GM18511 (cell line): Measurements from ENCODE around the gene PLEKHM1.

Experiments
- ATAC-seq: cut with Tn5 transposase; IDR thresholded peaks from one replicate; pipeline ENCODE4 v1.9.1; 2021; ENCODE audit warnings: mild to moderate bottlenecking, moderate library complexity; ENCODE audit not compliant: unreplicated experiment

PLEKHM1 gene

DNA sequence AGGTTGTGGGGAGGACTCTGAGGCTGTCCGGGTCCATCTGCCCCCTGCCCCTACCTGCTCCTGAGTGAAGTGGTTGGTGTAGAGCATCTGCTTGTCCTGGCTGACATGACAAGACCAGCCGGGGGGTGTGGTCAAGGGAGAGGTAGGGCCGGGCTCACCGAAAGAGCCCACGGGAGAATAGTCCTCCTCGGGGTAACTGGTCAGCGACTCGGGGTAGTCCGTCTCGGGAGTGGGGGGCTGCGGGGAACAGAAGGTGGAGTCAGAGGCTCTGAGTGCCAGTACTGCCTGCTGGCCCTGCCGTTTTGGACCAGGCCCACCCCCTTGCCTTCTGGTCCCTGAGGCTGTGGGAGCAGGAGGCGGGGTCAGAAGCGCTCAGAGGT, 85.7 kb downstream of the PLEKHM1 start:
- no peak for ATAC-seq

DNA sequence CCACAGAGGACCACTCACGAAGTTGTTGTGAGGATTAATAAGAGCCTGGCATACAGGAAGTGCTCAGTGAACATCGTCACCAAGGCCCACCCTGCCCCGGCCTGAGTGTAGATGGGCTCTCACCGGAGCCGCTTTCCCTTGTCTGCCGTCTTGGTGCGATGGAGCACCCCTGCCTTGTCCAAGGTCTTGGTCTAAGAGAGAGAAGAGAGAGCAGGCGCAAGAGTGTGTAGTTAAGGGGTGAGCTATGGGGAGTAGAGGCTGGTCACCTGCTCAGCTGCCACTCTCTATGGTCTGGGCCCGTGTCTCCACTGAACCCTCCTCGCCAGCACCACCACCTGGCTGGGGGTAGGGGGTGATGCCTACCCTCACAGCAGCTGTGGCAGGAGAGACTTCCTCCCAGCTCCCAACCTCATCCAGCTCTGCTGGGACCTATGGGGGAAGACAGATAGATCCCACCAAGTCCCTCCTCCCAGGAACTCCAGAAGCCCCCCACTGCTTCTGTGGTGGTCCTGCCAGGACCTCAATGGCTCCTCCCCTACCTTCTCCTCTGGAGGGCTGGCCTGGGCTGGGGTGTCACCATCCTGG, 86.5 kb downstream of the PLEKHM1 start:
- ATAC-seq = no peak

DNA sequence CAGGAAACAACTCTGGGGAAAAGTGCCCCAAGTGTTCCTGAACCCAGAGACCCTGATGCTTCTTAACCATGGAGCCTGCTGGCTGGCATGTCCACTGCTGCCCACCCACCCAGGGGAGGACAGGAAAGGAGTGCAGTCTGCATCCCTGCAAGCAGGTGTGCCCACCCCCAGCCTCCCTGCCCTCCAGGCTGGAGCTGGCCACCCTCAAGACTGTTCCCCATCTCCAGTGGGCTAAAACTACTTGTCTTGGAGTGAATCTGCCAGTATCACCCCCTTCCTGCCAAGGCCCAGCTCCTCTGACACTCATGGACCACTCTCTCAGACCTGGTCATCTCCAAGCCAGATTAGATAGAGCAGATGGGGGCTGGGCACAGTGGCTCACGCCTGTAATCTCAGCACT, 87.6 kb downstream of the PLEKHM1 start:
- ATAC-seq = no peak

DNA sequence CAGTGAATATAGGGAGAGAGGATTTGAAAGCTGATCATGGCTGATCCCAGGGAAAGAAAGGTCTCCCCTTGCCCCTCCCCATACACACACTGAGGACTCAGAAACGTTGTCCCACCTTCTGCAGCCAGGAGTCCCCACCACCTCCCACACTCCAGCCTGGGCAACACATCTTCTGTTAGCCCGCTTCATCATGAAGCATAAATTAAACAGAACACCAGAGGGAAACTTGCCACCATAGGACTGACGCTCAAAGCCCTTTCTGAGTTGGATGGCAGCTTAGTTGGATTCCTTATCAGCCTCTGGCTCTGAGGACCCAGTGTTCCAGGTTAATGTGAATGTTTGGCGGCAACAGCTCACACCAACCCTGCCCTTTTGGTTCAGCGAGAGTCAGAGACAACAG, 91.7 kb downstream of the PLEKHM1 start:
- ATAC-seq = no peak

DNA sequence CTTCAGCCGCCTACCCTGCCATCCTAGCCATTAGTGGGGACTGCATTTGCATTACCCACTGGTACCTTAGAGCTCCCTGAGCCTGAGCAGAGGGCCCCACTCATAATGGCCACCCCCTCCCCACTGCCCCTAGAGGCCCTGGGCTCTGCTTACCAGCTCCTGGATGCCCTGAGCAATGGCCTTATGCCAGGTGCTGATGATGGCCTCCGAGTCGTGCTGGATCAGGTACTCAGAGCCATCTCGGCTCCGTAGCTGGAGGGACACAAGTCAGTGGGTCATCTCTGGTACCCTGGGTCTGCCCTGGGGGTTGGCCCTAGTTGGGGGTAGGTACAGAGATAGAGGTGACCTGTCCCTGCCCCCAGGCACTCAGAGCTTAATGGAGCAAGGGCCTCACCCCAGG, 92.7 kb downstream of the PLEKHM1 start:
- ATAC-seq = no peak

DNA sequence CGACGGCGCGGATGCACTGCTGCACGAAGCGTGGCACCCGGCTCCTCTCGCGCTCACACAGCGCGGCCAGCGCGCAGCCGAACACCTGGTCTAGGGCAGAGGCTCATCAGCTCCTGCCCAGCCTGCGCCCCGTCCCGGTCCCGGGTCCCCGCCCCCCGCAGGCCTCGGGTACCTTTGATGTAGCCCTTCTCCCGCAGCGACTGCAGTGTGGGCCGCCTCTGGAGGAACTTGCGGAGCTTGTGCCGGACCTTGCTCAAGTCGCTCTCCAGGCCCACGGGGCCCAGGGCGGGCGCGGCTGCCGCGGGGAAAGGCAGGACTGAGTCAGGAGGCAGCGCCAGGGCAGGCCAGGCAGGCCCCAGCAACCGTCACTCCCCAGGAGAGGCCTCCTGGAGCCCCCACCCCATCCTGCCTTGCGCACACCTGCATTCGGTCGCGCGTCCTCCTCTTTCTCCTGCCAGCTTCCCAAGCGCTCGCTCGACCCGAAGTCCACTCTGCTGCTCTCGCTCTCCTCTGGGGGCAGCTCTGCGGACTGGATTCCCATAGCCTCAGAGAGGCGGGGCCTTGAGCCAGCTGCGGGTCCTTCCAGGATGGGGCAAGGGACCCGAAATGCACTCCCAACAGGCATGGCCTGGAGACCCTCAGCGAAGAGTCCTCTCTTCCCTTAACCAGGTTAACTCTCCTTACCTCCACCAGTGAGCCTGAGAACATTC, 93.9 kb downstream of the PLEKHM1 start:
- no peak for ATAC-seq

DNA sequence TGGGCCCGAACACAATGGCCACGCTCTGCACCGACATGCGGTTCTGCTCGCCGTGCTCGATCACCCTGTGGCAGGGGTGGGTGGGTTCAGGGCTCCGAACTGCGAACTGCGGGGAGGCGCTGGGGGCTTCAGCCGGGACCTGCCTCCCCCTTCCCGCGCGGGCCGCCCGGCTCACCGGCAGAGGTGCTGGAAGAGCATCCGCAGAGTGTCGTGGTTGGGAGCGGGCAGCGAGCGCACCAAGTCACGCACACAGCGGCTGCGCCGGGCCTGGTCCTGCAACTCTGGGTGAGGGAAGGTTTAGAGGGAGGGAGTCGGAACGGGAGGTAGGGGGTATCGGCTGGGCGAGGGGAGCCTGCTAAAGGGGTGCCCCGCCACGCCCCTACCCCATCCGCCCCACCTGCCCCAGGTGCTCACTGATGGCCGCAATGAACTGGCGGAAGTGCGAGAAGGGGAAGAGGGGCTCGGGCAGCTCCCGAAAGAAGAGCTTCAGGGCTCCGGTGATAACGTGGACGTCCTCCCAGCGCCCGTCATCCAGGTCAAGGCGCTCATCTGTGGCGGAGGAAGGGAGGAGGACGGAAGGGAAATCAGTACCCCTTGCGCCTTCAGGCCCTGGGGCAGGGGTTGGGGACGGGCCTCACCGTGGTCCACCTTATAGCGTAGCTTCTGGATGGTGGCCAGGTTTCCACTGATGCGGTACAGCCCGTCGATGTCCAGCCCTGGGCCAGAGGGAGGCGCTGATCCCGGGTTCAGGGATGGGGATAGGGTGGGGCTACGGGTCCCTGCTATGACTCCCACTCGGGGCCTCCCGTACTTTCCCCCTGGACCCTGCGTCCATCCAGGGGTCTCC, 94.7 kb downstream of the PLEKHM1 start:
- ATAC-seq = no peak

DNA sequence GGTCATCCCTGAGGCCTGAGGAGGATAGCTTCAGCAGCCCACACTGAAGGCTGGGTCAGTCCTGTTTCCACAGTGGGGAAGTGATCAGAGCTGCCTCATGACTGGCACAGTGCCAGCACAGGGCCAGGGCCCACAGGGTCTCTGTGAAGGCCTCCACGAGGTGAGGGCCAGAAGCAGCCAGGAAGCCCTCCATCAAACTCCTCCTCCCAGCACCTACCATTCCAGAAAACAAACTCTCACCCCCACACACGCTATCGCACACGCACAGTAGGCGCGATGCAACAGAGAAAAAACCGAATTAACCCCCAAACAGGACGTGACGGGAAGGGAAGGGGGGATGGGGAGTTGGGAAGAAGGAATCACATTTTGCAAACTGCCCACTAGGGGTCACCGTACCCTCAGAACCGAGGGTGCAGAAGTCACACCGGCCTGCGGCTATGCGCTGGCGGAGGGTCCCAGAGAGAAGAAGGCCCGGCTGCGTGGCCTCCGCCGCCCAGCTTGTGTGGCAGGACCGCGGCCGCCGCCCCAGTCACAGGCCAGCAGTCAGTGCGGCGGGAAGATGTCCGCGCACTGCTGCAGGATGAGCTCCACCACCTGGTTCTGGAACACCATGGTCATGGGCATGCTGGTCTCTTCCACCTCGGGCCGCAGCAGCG, 95.5 kb downstream of the PLEKHM1 start:
- ATAC-seq = no peak

DNA sequence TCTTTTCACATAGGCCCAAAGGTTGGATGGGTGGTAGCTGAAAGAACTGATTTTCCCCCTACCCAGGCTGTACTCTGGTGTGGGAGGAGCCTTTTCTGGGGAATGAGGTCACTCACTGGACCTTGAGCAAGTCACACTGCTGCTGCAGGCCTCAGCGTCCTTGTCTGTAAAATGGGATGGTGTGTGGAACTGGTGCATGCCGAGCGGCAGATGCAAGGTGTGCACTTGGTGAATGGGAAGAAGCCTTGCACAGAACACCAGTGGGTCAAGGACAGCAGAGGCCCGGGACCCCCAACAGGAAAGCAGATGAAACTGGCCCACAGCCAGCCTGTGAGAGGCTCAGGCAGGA, 96.0 kb downstream of the PLEKHM1 start:
- ATAC-seq = no peak

DNA sequence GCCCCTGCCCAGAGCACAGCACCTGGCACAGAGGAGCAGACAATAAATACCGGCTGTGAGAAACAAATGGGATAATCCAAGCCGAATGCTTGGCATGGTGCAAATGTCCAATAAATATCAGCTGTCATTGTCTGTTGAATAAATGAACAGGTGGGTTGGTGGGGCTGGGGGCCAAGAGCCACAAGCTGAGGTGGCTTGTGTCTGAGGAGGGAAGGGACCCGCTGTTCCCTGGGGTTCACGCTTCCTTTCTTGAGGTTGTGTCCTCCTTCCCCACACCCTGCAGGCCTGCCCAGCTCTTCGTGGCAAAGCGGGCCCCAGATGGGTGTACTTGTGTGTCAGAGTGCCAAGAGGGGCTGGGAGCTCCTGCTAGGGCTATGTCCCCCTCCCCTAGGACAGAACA, 96.4 kb downstream of the PLEKHM1 start:
- ATAC-seq = no peak

DNA sequence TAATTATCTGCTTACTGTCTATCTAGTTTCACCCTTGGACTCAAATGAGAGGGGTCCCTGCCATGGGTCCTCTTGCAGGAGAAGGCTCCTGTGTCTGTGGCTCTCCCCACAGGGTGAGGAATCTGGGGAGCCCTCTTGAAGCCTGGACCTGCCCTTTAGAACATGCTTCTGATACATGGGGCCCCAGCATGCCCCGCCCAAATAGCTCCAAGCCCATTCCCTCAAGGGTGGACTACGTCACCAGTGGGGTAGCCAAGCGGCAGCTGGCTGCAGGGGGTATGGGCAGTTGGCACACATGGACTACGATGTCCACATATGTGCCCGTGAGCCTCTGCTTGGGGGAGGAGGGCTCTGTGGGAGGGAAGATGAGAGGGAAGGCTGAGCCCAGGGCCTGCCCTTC, 97.1 kb downstream of the PLEKHM1 start:
- ATAC-seq = no peak

DNA sequence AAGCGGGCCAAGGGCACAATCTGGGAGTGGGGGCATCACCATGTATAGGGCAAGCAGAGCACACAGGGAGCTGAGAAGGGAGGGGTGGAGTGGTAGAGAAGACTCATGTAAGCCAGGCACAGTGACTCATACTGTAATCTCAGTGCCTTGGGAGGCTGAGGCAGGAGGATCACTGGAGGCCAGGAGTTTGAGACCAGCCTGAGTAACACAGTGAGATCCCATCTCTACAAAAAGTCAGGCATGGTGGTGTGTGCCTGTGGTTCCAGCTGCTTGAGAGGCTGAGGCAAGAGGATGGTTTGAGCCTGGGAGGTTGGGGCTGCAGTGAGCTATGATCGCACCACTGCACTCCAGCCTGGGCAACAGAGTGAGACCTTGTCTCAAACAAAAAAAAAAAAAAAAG, 98.6 kb downstream of the PLEKHM1 start:
- ATAC-seq = no peak

DNA sequence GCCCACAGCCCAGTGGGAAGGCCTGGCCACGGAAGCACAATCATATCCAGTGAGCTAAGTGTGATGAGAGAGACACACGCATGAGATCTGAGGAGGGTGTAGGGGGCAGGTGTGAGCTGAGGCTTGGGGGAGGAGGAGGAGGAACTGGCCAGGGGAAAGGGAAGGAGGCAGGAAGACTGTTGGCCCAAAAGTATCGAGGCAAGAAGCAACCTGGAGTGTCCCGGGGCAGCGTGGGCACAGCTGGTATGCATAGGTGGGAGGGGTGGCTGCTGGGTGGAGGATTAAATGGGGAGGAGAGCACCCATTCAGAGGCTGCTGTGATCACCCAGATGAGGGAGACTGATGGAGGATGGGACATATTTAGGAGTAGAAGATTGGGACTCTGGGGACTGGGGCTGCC, 99.2 kb downstream of the PLEKHM1 start:
- ATAC-seq = no peak

DNA sequence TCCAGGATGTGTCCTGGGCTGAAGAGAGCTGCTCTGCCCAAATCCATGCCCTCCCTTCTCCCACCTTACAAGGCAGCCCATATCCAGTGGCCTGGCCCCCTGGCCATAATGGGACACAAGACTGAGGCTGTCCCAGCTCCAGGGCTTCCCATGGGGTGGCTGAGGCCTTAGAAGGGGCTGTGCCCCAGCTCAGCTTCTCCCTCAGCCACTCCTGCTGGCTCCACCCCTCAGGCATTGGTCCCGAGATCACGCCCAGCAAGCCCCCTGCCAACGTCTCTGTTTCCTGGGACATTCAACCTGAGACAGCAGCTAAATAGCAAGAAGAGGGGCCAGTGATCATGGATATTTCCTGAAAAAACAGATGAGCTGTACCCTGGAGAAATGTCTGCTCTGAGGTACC, 101.2 kb downstream of the PLEKHM1 start:
- no peak for ATAC-seq

DNA sequence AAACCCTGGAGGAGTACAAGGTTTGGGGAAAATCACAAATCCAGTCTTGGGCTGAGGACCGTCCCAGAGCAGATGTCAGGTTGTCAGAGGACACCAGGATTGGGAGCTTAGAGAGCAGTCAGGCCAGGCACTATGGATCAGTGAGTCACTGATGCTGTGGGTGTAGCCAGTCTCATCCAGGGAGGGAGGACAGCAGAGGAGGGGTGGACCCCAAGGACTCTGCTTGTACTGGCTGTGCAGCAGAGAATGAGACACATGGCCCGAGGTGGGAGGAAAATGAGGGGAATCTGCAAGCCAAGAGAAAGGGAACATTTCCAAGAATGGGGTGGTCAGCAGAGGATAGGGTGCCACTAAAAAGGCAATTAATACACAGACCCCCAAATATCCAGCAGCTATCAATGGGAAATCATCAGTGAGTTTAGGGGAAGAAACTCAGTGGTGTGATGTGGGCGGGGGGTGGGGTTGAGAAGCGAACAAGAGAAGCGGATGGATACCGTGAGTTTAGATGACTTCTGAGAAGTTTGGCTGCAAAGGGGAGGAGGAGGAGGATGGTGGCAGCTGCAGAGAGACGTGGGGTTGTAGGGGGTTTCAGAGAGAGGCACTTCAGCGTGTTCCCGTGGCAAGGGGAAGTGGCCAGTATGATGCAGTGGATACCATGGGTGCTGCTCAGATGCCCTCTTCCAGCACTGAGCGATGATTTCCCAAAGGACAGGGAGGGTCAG, 101.8 kb downstream of the PLEKHM1 start:
- no peak for ATAC-seq

DNA sequence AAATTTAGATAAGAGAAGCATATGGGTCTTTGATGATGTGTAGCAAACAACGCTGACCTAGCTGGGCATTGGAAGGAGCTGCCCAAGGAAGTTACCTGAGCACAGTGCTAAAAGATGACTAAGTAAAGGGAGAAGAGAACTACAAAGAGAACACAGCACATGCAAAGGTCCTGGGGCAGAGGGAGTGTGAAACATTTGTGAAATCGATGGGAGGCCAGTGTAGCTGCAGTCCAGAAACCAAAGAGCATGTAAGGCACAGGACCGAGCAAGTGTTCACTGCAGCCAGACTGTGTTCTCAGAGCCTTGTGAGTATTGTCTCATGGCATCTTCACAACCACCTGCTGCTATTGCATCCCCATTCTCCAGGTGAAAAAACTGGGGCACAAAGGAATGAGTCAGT, 102.8 kb downstream of the PLEKHM1 start:
- no peak for ATAC-seq

DNA sequence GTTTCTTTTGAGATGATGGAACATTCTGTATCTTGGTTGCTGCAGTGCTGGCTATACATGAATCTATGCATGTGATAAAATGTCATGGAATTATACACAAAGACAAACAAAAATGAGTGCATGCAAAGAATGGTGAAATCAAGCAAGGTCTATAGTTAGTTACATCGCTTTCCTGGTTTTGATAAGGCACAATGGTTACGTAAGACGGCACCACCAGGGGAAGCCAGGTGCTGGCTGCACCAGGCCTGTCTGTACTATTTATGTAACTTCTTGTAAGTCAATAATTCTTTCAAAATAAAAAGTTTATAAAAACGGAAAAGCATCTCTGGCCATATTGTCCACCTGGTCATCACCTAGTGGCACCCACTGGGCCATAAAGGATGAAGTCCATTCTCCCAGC, 104.3 kb downstream of the PLEKHM1 start:
- no peak for ATAC-seq
